Neuronal stem cell (in vitro differentiated cells): ENCODE data around the gene RUNX1.

Source experiments
- DNase-seq: peaks from one replicate; pipeline ENCODE4 v3.0.0-alpha.2; 2013; ENCODE audit warnings: low spot score
- H2AFZ ChIP-seq: one replicate; pipeline ENCODE4 v1.6.1; 2013; ENCODE audit warnings: mild to moderate bottlenecking, low read length, inconsistent platforms
- H2AK5ac ChIP-seq: 2 replicates; pipeline ENCODE4 v1.6.1; 2013; ENCODE audit warnings: low read depth, mild to moderate bottlenecking, inconsistent platforms, low read length, moderate library complexity, mixed read lengths
- H2BK120ac ChIP-seq: 2 replicates; pipeline ENCODE4 v1.6.1; 2013; ENCODE audit warnings: low read depth, mild to moderate bottlenecking, inconsistent platforms, low read length, moderate library complexity, mixed read lengths
- H2BK12ac ChIP-seq: one replicate; pipeline ENCODE4 v1.6.1; 2013; ENCODE audit warnings: low read length, inconsistent platforms
- H2BK15ac ChIP-seq: 2 replicates; pipeline ENCODE4 v1.6.1; 2013; ENCODE audit warnings: mild to moderate bottlenecking, low read length, inconsistent platforms, mixed read lengths
- H2BK5ac ChIP-seq: one replicate; pipeline ENCODE4 v1.6.1; 2013; ENCODE audit warnings: inconsistent platforms, mild to moderate bottlenecking, low read length, moderate library complexity
- H3K14ac ChIP-seq: one replicate; pipeline ENCODE4 v1.6.1; 2013; ENCODE audit warnings: low read length, inconsistent platforms
- H3K18ac ChIP-seq: 2 replicates; pipeline ENCODE4 v1.6.1; 2013; ENCODE audit warnings: low read length, inconsistent platforms
- H3K23ac ChIP-seq: 2 replicates; pipeline ENCODE4 v1.6.1; 2013; ENCODE audit warnings: low read depth, mild to moderate bottlenecking, mixed read lengths, low read length, inconsistent platforms; ENCODE audit not compliant: poor library complexity
- H3K27ac ChIP-seq: replicated peaks from 3 replicates; pipeline ENCODE4 v1.5.1; 2013; ENCODE audit warnings: low read length, inconsistent platforms
- H3K27me3 ChIP-seq, 3 experiments: 2 replicates each; pipeline ENCODE4 v1.6.1; 2013; ENCODE audit warnings: low read length in 3 of 3, mild to moderate bottlenecking in 2 of 3, inconsistent platforms in 1 of 3, low read depth in 1 of 3, mixed read lengths in 1 of 3, moderate library complexity in 1 of 3; ENCODE audit not compliant: control insufficient read depth in 3 of 3, insufficient read depth in 3 of 3
- H3K36me3 ChIP-seq, 2 donors: replicated peaks in 1 of 2; 2 replicates each; pipeline ENCODE4 v1.6.1; 2013; ENCODE audit warnings: low read length in 2 of 2; ENCODE audit not compliant: control insufficient read depth in 2 of 2, insufficient read depth in 2 of 2
- H3K4ac ChIP-seq: 2 replicates; pipeline ENCODE4 v1.6.1; 2013; ENCODE audit warnings: inconsistent platforms, mild to moderate bottlenecking, low read length, moderate library complexity
- H3K4me1 ChIP-seq, 2 donors: 1 replicate in 1 of 2; 2 replicates in 1 of 2; pipeline ENCODE4 v1.6.1; 2013; ENCODE audit warnings: low read length in 2 of 2, low read depth in 1 of 2; ENCODE audit not compliant: control insufficient read depth in 2 of 2, insufficient read depth in 1 of 2
- H3K4me2 ChIP-seq: one replicate; pipeline ENCODE4 v1.6.1; 2013; ENCODE audit warnings: mild to moderate bottlenecking, low read length, inconsistent platforms; ENCODE audit not compliant: insufficient read depth, poor library complexity, severe bottlenecking
- H3K4me3 ChIP-seq, 2 donors: 2 replicates each; pipeline ENCODE4 v1.5.1; 2013; ENCODE audit warnings: low read length in 2 of 2, mild to moderate bottlenecking in 2 of 2, inconsistent platforms in 1 of 2, moderate library complexity in 1 of 2
- H3K79me1 ChIP-seq: one replicate; pipeline ENCODE4 v1.6.1; 2013; ENCODE audit warnings: low read depth, mild to moderate bottlenecking, inconsistent platforms, low read length, moderate library complexity
- H3K9ac ChIP-seq: one replicate; pipeline ENCODE4 v1.6.1; 2013; ENCODE audit warnings: mild to moderate bottlenecking, low read depth, low read length, inconsistent platforms; ENCODE audit not compliant: poor library complexity
- H3K9me3 ChIP-seq, 2 donors: replicated peaks in 1 of 2; 2 replicates each; pipeline versions ENCODE3 to v1.6.1; 2013; ENCODE audit warnings: low read length in 2 of 2, mild to moderate bottlenecking in 2 of 2, inconsistent platforms in 1 of 2, low read depth in 1 of 2, mixed read lengths in 1 of 2, moderate library complexity in 1 of 2; ENCODE audit not compliant: control insufficient read depth in 2 of 2, insufficient read depth in 1 of 2
- H4K8ac ChIP-seq: one replicate; pipeline ENCODE4 v1.6.1; 2013; ENCODE audit warnings: low read depth, mild to moderate bottlenecking, inconsistent platforms, low read length, moderate library complexity
- H4K91ac ChIP-seq: one replicate; pipeline ENCODE4 v1.6.1; 2013; ENCODE audit warnings: low read length, low read depth, mild to moderate bottlenecking, inconsistent platforms; ENCODE audit not compliant: poor library complexity
- WGBS, 2 donors: extraction: QIAGEN DNeasy Blood & Tissue Kit; methylation state at CpG; one replicate each; pipeline ENCODE4 v1.1.7; 2013; ENCODE audit warnings: missing lambda C conversion rate in 2 of 2, mixed read lengths in 1 of 2; ENCODE audit not compliant: insufficient read length in 2 of 2, insufficient replicate concordance in 1 of 2; ENCODE audit errors: extremely low coverage in 2 of 2; 5-methylcytosine and 5-hydroxymethylcytosine counted together

The RUNX1 gene

GRCh38 chr21:34938089-34938764 is 110.9 kb downstream of the RUNX1 start:
- H3K18ac ChIP-seq, result no peak overlapping the region
- no peaks in the 10 kb centered on the region for H3K27me3 ChIP-seq
- no peak overlapping the region for H2BK15ac ChIP-seq
- no peak overlapping the region for H4K91ac ChIP-seq
- no peak overlapping the region for H2BK5ac ChIP-seq
- no CpG with 5 or more reads among the region's 2 CpGs for WGBS, 2 donors
- H3K4me3 ChIP-seq, result no peak overlapping the region
- H3K79me1 ChIP-seq, result no peaks in the 10 kb centered on the region
- H3K4me1 ChIP-seq, result peaks cover 0 to 3% of the 10 kb centered on the region in 2 donors
- H3K27ac ChIP-seq, result no peak overlapping the region
- H4K8ac ChIP-seq, result no peak overlapping the region
- no peak overlapping the region for H3K23ac ChIP-seq
- no peak overlapping the region for H2BK12ac ChIP-seq
- no peak overlapping the region for H2BK120ac ChIP-seq
- no peak overlapping the region for H3K4me2 ChIP-seq
- H3K14ac ChIP-seq, result no peak overlapping the region
- DNase-seq, result no peak
- H3K36me3 ChIP-seq, result no peaks in the 10 kb centered on the region
- no peak overlapping the region for H2AK5ac ChIP-seq
- no peak overlapping the region for H3K9ac ChIP-seq
- H3K4ac ChIP-seq, result no peak overlapping the region
- no peaks in the 10 kb centered on the region for H3K9me3 ChIP-seq
- no peak overlapping the region for H2AFZ ChIP-seq

- Histone ChIP-seq H3K79me1 (no peaks in the 10 kb centered on the region), H3K18ac (no peak overlapping the region), H2BK5ac (no peak overlapping the region), H3K36me3 (no peaks in the 10 kb centered on the region), H3K14ac (no peak overlapping the region), H3K4me1 (peaks cover 0 to 3% of the 10 kb centered on the region in 2 donors), H2AK5ac (no peak overlapping the region), H2BK12ac (no peak overlapping the region), H3K27me3 (no peaks in the 10 kb centered on the region), H3K4me3 (no peak overlapping the region), H4K91ac (no peak overlapping the region), H3K23ac (no peak overlapping the region), H4K8ac (no peak overlapping the region), H3K27ac (no peak overlapping the region), H3K4me2 (no peak overlapping the region), H2BK15ac (no peak overlapping the region), H3K4ac (no peak overlapping the region), H3K9me3 (no peaks in the 10 kb centered on the region), H2AFZ (no peak overlapping the region), H2BK120ac (no peak overlapping the region), H3K9ac (no peak overlapping the region)
- no CpG with 5 or more reads among the region's 4 CpGs for WGBS, 2 donors
- no peak for DNase-seq
Observed at GRCh38 chr21:34936883-34937563, 112.1 kb downstream of the RUNX1 start.

GRCh38 chr21:34936371-34936789 is 112.7 kb downstream of the RUNX1 start:
- Histone ChIP-seq H3K23ac (no peak overlapping the region), H2BK12ac (no peak overlapping the region), H4K8ac (no peak overlapping the region), H2BK5ac (no peak overlapping the region), H2BK120ac (no peak overlapping the region), H3K4me1 (peaks cover 0 to 3% of the 10 kb centered on the region in 2 donors), H3K18ac (no peak overlapping the region), H2BK15ac (no peak overlapping the region), H3K9me3 (no peaks in the 10 kb centered on the region), H2AK5ac (no peak overlapping the region), H4K91ac (no peak overlapping the region), H3K27me3 (no peaks in the 10 kb centered on the region), H3K4me3 (no peak overlapping the region), H3K14ac (no peak overlapping the region), H2AFZ (no peak overlapping the region), H3K36me3 (no peaks in the 10 kb centered on the region), H3K9ac (no peak overlapping the region), H3K4me2 (no peak overlapping the region), H3K27ac (no peak overlapping the region), H3K79me1 (no peaks in the 10 kb centered on the region), H3K4ac (no peak overlapping the region)
- no CpG with 5 or more reads among the region's 11 CpGs for WGBS, 2 donors
- DNase-seq, result no peak

GRCh38 chr21:34935898-34936297 is 113.2 kb downstream of the RUNX1 start:
- Histone ChIP-seq H3K4ac (no peak overlapping the region), H3K9me3 (no peaks in the 10 kb centered on the region), H4K91ac (no peak overlapping the region), H3K27ac (no peak overlapping the region), H2BK5ac (no peak overlapping the region), H3K4me2 (no peak overlapping the region), H2AFZ (no peak overlapping the region), H2BK15ac (no peak overlapping the region), H3K23ac (no peak overlapping the region), H3K14ac (no peak overlapping the region), H3K4me3 (no peak overlapping the region), H3K79me1 (no peaks in the 10 kb centered on the region), H3K36me3 (no peaks in the 10 kb centered on the region), H2BK12ac (no peak overlapping the region), H2BK120ac (no peak overlapping the region), H2AK5ac (no peak overlapping the region), H3K9ac (no peak overlapping the region), H3K18ac (no peak overlapping the region), H4K8ac (no peak overlapping the region), H3K4me1 (peaks cover 0 to under 1% of the 10 kb centered on the region in 2 donors), H3K27me3 (no peaks in the 10 kb centered on the region)
- DNase-seq, result no peak
- WGBS, 2 donors, result no CpG with 5 or more reads among the region's 4 CpGs
